Measurements from ENCODE around the gene GUCA1C.

DNA sequence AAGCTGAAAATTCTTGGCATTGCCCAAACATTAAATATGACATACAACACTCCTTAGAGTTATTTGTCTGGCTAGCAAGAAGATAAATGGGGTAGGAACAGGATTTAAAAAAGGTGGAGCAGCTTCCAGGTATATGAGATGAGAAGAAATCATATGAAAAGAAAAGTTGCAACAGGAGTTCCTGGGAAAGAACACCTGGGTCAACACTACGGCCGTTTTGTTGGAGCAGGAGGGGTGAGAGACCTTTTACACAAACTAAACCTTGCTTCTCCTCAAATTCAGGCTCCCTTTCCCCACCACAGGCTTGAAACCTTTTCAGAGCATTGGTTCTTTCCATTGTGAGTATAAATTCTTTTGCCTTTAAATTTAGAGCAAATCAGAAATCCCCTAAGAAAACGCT, 18.8 kb upstream of the GUCA1C start:
- TF ChIP-seq CBX5 (IDR thresholded peaks at IDR 0.05; ENCODE audit: low read depth, low read length) (no peak), POLR2AphosphoS5 (IDR thresholded peaks at IDR 0.05; ENCODE audit: low read depth, low read length) (no peak), POLR2A (IDR thresholded peaks at IDR 0.05; ENCODE audit: control extremely low read depth in 1 of 2, low read depth in 2 of 2, low read length in 2 of 2) (no peak)
- TF ChIP-seq, protein P1, sequence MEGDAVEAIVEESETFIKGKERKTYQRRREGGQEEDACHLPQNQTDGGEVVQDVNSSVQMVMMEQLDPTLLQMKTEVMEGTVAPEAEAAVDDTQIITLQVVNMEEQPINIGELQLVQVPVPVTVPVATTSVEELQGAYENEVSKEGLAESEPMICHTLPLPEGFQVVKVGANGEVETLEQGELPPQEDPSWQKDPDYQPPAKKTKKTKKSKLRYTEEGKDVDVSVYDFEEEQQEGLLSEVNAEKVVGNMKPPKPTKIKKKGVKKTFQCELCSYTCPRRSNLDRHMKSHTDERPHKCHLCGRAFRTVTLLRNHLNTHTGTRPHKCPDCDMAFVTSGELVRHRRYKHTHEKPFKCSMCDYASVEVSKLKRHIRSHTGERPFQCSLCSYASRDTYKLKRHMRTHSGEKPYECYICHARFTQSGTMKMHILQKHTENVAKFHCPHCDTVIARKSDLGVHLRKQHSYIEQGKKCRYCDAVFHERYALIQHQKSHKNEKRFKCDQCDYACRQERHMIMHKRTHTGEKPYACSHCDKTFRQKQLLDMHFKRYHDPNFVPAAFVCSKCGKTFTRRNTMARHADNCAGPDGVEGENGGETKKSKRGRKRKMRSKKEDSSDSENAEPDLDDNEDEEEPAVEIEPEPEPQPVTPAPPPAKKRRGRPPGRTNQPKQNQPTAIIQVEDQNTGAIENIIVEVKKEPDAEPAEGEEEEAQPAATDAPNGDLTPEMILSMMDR (IDR thresholded peaks at IDR 0.05; ENCODE audit: control extremely low read depth in 1 of 3, insufficient read depth in 1 of 3, low read depth in 1 of 3, low read length in 3 of 3), result no peak
